GM21447 (cell line): ENCODE measurements around the gene OR13C5.
"Not testable (repeated sequence)": the region's sequence is repeated elsewhere in the genome, so short reads cannot be mapped to it uniquely, and the experiment has no call there.

ENCODE experiments used
- ATAC-seq: cut with Tn5 transposase; IDR thresholded peaks from one replicate; pipeline ENCODE4 v1.9.1; 2021; ENCODE audit not compliant: unreplicated experiment

Gene OR13C5

GRCh38 chr9:104599313-104599712, at the start of gene OR13C5:
Gene OR13C5 (minus strand): TSS chr9:104599413. CDS start chr9:104599413, 0 bp downstream.
- not testable (repeated sequence) for ATAC-seq

DNA sequence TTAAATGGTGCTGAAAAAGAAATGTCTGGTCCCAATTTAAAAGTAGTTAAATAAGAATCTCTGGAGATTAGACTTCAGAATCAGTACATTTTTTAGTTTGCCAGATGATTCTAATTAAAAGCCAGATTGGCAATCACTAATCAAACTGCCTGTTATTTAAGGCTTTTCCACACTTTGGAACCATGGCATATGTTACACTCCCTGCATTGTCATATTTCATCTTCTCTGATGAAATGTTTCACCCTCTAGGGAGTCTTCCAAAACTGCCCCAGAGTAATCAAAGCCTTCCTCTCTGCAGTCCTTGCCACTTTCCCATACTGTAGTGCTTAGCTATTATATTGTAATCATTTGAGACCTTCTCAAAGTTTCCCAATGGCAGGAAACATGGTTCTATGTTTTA, 36.2 kb upstream of the OR13C5 start:
- ATAC-seq, result no peak

GRCh38 chr9:104633976-104634520, 34.8 kb upstream of the OR13C5 start:
- no peak for ATAC-seq

- ATAC-seq, result not testable (repeated sequence)
Observed at GRCh38 chr9:104625964-104626363, 26.8 kb upstream of the OR13C5 start.

DNA sequence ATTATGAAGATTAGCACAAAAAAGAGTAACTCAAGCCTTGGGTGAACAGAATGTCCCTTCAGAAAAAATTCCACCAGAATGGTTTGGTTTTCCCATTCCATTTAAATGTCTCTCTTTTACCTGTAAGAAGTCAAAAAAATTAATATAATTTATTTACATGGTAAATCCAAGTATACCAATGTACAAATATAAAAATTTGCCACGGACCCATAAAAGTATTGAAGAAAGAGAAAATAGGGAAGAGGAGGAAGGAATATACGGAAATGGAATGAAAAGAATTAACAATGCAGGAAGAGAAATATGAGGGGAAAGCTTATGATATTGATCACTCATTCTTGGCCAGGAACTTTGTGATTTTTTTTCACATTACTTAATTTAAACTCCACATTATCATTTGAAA, 18.9 kb upstream of the OR13C5 start, which contains the start of gene OR13C9:
Gene OR13C9, minus strand, starts transcription at position 101 of the 400 bp plus-strand sequence. Its CDS starts 0 bp downstream, at position 101.
- ATAC-seq, result no peak

GRCh38 chr9:104617418-104617817, 18.2 kb upstream of the OR13C5 start:
- ATAC-seq, result no peak

- no peak for ATAC-seq
Observed at GRCh38 chr9:104611213-104611612, 12.0 kb upstream of the OR13C5 start.

DNA sequence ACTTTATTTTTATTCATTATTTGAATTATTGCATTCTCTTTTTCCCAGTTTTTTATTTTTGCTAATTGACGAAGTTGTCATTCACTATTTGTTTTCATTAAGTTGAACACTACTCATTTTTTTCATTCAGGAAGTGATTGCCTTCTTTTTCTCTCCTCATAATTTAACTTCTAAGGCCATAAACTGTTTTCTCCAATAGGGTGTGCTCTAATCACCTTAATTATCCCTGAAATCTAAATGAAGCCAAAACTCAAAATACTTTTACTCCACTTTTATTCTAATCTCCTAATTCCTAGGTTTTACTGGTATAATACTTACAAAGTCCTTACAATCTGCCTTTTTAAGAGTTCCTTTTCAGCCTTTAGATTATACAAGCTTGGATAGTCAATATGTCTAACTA, 9.1 kb upstream of the OR13C5 start:
- ATAC-seq, result no peak

DNA sequence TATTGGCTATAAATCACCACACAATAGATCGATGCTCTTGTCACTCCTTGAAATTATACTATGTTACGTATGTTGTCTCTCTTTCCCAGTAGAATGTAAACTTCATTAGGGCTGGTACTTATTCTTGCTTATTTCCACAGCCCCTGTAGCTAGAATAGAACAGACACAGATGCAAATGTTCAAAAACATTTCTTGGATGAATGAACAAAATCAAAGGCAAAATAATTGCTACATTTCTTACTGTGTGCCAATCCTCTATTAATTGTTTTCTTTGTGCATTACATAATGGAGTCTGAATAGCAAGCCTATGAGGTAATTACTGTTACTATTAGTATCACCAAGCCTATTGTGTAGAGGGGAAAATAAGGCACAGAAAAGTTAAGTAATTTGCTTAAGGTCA, 6.9 kb upstream of the OR13C5 start:
- ATAC-seq, result no peak

- not testable (repeated sequence) for ATAC-seq
Observed at GRCh38 chr9:104605527-104605926, 6.3 kb upstream of the OR13C5 start, which contains the start of gene OR13C2. Gene OR13C2 (minus strand): TSS chr9:104605627. CDS start chr9:104605627, 0 bp downstream.

DNA sequence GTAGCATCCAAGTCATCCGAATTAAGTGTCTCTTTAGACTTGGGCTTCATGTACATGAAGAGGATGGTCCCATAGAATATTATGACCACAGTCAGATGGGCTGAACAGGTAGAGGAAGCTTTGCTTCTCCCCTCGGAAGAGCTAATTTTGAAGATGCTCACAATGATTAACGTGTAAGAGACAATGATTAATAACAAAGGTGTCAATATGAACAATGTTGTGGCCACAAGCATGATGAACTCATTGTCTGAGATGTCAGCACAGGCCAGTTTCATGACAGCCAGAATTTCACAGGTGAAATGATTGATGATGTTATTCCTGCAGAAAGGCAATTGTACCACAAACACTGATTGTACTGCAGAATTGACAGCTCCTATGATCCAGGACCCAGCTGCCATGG, 5.6 kb upstream of the OR13C5 start:
- no peak for ATAC-seq

- not testable (repeated sequence) for ATAC-seq
Observed at GRCh38 chr9:104598749-104599148, 464 bp downstream of the OR13C5 start.

- ATAC-seq, result no peak
Observed at GRCh38 chr9:104589626-104590025, 9.6 kb downstream of the OR13C5 start.

DNA sequence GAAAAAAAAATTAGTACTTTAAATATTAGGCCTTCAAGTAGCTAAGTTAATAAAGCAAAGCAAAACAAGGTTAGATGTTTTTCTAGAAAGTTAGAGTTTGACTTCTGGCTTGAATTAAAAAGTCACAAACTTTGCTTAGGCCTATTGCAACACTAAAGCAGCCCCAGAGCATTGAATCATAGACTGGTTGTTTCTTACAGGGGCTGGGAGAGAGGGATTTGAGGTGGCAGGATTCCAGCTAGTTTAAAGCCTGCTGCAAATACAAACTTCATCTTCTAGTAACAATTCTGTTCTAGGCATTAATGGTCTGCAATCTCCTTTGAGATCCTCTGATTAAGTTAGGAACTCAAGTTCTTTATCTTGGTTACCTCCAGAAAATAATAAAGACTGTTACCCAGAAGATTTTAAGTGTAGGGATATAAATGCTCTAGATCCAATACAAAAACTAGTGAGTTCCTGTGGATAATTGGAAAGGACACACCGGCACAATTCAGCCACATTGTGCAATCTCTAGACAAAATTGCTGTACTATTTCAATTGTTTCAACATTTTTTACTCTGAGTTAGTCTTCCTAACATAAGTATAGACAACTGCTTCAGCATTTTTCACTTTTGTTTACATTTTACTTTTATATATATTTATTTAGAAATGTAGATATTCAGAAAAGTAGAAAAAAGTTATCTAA, 12.6 kb downstream of the OR13C5 start:
- ATAC-seq, result no peak

- ATAC-seq, result no peak
Observed at GRCh38 chr9:104580562-104580961, 18.7 kb downstream of the OR13C5 start.

DNA sequence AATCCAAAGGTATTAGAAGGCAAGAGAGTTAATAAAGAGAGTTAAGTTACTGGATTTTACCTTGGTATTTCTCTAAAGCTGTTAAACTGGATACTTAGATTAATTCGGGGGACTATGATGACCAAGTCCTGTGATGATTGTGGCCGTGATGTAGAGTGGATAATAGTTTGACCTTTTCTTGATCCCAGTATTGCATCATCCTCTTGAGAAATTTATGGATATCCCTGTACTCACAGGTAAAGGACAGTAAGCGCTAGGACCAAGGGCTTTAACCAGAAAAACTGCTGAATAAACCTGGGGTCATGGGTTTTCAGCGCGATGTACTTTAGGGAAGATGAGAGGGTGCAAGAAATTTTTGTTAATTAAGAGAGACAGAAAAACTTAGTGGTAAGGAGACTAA, 21.9 kb downstream of the OR13C5 start:
- ATAC-seq, result no peak

GRCh38 chr9:104575456-104575855, 23.8 kb downstream of the OR13C5 start:
- no peak for ATAC-seq

DNA sequence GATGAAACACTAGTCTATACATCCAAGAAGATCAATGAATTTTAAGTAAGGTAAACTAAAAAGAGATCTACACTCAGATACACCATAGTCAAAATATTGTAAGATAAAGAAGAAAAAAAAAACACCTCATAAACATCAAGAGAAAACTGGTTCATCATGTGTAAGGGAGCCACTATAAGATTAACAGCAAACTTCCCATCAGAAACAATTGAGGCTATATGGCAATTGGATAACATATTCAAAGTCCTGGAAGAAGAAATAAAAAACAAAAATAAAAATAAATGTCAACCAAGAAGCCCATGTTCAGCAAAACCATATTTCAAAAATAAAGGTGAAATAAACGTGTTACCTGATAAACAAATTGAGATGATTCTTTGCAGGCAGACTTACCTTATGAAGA, 26.6 kb downstream of the OR13C5 start:
- no peak for ATAC-seq

DNA sequence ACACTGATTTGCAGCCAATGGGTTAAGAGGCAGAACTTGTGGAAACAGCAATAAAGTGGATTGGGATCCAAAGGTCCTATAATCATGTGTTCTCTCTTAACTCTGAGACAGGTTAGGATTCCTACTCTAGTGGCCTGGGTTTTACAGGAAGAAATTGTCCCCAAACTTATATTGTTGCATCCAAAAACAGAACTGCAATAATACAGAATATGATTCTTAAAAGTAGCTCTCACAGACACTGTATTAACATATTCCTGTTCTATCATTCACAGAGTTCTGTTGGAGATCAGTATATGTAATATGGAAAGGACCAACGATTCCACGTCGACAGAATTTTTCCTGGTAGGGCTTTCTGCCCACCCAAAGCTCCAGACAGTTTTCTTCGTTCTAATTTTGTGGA, 30.3 kb downstream of the OR13C5 start, which contains the start of gene OR13C8:
Gene OR13C8, plus strand, starts transcription at position 301 of the 400 bp plus-strand sequence. Its CDS starts 0 bp downstream, at position 301.
- ATAC-seq, result no peak

- ATAC-seq, result no peak
Observed at GRCh38 chr9:104564358-104564757, 34.9 kb downstream of the OR13C5 start.

- ATAC-seq, result no peak
Observed at GRCh38 chr9:104556830-104557634, 42.2 kb downstream of the OR13C5 start.

- ATAC-seq, result no peak
Observed at GRCh38 chr9:104555521-104555920, 43.7 kb downstream of the OR13C5 start.
